Activated CD4-positive, alpha-beta T cell treated with anti-CD3 and anti-CD28 coated beads, Interleukin-2, amount 50 U/mL, for 1 hour (primary cell): Measurements from ENCODE around the gene FKBP1B.
"Not testable (repeated sequence)": the region's sequence is repeated elsewhere in the genome, so short reads cannot be mapped to it uniquely, and the experiment has no call there.

Experiments used
- DNase-seq: peaks from one replicate; pipeline ENCODE4 v3.0.0-alpha.2; 2020

The FKBP1B gene

DNA sequence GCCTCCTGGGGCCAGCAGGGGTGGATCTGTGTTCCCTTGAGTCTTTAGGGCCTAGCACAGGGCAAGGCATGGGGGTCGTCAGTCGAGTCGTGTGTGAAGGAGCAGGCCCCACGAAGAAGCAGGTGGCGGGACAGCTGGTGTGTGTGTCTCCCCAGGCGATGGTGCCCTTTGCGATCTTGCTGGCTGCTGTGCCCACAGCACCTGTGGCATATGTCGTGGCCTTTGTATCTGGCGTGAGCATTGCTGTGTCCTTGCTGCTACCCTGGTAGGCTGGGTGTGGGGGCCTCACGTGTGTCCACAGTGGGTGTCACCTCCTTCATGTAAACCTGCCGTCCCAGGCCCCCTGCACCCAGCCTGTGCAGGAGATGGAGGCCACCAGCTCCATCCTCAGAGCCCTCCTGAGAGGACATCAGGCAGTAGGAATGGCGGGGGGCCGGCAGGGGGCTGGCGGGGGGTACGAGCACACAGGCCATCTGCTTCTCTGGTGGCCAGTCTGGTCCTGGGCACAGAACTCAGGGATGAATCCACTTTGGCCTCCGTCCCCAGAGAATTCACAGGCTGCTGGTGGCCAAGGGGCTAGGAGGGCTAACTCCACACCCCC is 26.5 kb upstream of the FKBP1B start:
- no peak for DNase-seq

DNA sequence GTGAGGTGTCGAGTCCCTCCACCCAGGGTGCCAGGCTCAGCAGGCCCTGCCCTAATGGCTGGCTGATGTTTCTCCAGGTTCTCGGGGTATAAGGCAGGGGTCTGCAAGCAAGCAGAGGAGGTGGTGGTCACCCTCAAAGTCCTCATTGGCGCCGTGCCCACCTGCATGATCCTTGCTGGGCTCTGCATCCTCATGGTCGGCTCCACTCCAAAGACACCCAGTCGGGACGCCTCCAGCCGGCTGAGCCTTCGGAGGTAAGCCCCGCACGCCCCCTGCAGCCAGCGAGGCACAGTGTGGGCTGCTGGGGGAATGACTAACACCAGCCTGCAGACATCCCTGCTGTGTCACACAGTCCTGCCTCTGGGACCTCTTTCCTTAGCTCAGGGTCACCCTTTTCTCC is 25.5 kb upstream of the FKBP1B start:
- no peak for DNase-seq

DNA sequence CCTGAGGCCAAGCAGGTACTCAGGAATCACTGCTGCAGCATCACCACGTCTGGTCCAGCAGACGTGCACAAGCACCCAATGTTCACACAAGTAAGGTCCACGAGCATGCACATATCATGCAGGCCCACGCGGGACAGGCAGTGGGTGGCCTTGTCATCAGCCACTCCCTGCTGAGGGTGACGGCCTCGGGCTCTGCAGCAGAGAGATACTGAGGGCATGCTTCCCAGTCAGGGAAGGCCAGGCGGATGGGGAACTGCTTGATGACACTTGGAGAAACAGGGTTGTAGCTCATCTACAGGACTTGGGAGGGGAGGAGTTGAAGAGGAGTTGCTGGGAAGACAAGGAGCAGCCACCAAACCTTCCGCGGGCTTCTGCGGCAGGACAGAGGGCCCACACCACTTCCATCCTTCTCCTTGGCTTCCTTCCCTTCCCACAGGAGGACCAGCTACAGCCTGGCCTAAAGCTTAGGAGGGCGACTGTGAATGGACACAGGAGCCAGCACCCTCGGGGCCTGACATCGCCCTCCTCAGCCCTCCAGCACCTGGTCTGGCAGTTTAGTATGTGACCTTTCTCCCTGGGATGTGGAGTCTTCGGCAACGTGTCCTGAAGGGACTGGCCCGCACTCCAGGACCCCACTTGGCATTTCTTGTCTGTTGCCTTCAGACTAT is 24.4 kb upstream of the FKBP1B start:
- DNase-seq, result no peak

DNA sequence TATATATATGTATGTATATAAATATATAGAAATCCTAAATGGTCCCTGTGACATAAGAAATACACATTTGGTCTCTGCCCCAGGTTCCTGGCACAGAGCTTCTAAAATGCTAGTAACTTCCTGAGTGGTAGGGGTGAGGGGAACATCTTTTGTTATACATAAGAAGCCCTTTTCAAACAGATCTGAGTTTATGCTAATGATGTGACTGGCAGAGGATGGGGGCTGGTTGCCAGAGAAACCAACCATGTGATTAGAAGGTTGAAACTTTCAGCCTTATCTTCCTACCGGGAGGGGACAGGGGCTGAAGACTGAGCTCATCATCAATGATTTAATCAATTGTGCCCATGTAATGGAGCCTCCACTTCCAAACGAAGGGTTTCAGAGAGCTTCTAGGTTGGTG is 23.3 kb upstream of the FKBP1B start:
- no peak for DNase-seq

DNA sequence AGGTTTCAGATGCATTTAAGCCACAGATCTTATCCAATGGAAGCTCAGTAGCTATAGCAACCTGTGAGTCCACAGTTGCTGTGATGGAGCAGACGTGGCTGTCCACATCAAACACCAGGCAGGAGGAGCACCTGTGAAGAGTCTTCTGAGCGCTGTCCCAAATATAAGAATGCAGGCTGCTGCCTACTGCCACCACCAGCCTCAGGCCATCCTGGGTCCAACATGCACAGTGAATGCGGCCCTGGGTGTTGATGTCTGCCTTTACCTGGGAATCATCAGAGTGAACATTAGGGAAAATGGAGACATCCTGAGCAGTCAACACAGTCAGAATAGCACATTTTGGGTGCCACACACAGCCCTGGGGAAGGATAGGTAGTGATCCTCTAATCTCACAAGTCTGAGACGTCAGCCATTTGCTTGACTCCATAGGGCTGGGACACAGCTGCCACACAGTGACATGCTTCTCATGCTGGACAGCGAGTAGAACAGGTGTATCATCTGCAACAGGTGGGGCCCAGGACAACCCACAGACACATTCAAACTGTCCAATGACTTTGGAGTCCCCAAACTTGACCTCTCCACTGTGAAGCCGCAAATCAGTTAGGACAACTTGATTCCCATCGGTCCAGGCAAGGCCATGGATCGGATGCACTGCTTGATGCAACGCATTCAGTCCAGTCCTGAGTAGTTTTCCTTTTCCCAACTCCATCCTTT is 10.6 kb upstream of the FKBP1B start:
- DNase-seq, result no peak

DNA sequence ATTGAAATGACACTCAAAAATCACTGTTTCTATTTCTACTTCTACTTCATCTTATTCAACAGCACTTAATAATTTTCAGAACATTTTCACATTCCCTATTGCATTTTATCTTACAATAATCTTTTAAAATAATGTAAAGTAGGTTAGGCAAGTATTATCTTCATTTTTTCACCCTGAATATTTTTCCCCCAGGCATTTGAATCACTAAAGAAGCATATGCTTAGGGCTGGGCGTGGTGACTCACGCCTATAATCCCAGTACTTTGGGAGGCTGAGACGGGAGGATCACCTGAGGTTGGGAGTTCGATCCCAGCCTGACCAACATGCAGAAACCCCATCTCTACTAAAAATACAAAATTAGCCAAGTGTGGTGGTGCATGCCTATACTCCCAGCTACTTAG is 9.0 kb upstream of the FKBP1B start:
- no peak for DNase-seq

DNA sequence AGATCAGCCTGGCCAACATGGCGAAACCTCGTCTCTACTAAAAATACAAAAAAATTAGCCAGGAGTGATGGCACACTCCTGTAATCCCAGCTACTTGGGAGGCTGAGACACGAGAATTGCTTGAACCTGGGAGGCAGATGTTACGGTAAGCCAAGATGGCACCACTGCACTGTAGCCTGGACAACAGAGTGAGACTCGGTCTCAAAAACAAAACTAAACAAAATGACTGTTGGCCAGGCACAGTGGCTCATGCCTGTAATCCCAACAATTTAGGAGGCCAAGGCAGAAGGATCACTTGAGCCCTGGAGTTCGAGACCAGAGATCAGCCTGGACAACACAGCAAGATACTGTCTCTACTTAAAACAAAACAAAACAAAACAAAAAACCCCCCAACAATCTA is 6.4 kb upstream of the FKBP1B start:
- not testable (repeated sequence) for DNase-seq

DNA sequence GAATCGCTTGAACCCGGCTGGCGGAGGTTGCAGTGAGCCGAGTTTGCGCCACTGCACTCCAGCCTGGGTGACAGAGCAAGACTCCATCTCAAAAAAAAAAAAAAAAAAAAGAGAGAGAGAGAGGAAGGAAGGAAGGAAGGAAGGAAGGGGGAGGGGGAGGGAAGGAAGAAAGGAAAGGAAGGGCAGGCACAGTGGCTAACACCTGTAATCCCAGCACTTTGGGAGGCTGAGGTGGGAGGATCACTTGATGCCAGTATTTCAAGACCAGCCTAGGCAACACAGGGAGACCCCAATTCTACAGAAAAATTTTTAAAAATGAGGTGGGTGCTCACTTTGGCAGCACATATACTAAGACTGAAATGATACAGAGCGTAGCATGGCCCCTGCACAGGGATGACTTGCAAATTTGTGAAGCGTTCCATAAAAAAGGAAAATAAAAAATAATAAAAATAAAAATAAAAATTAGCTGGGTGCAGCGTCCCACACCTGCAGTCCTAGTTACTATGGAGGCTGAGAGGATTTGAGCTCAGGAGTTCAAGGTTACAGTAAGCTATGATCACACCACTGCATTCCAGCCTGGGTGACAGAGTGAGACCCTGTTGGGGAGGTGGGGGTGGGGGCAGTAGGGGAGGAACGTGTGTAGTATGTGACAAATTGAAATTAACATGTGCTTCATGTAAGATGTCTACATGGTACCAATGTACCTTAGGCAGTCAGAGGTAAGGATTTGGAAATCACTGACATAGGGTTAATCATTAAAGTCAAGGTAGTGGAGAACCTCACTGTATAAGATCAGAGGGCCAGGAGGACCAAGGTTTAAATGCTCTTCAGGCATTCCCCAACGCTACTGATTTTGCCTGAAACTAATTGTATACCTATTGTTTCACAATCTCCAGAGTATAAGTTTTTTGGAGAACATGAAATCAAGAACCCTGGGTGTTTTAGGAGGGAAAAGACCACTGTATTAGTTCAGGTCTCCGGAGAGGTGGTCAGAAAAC is 3.7 kb upstream of the FKBP1B start:
- DNase-seq, result no peak

DNA sequence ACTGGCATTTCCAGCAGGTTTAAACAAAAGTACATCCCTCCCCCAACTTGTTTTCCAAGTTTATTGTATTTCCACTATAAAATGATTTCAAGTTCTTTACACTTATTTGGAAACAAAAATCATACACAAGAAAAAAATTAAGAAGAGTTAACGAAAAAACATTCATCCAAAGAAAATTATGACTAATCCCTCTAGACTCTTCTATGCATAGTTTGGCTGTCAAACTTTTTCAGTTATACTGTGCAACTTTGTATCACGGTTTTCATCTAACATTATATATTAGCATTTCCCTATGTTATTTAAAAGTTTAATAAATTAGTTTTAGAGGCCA is 3.0 kb upstream of the FKBP1B start:
- DNase-seq, result no peak

DNA sequence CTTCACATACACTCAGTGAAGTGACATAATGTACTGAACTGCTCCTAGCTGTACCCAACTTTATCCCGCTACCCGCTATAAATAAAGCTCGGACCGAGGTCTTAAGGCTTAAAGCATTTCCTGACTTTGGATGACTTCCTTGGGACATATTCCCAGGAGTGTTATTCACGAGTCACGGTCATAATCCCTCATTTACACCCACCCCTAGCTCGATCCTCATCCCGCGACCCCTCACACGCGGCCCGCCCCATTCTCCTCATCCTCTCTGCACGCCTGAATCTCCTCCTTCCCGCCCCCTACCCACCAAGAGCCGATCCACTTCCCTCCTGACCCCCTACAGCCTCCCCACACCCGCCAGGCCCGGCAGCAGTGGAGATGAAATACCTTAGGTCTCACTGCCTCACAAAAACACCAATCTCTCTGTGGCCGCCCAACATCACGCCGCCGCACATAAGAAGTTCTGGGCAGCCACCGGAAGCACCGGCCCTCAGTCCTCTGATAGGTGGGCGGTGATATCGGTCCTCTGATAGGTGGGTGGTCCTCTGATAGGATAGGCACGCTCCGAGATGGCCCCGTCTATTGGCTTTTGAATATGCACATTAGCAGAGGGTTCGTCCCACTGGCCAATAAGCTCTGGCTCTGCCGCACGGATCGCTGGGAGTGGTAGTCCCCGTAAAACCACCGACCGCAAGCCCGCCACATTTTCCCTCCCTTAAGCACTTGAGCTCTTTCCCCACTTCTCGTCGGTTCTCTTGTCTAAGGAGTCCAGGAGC is 2.4 kb upstream of the FKBP1B start, which contains the start of gene WDCP:
Gene WDCP (minus strand): TSS at position 462 of the 773 bp plus-strand sequence. CDS start 7,897 bp downstream, outside the sequence.
- peak; percentile 88 for DNase-seq

DNA sequence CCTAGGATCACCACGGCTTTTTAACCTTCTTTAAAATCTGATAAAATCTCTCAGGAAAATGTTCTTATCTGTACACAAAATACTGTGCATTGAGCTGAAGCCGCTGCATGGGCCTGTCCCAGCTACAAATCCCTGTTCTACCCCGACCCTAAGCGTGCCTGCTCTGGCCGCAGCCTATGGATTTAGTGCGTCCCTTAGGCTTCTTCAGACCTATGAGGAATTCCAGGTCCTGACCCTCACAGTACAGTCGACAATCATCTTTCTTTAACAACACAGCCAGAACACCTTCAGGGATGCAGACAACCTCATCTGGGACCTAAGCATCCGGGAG is 1.9 kb upstream of the FKBP1B start:
- DNase-seq, result no peak

DNA sequence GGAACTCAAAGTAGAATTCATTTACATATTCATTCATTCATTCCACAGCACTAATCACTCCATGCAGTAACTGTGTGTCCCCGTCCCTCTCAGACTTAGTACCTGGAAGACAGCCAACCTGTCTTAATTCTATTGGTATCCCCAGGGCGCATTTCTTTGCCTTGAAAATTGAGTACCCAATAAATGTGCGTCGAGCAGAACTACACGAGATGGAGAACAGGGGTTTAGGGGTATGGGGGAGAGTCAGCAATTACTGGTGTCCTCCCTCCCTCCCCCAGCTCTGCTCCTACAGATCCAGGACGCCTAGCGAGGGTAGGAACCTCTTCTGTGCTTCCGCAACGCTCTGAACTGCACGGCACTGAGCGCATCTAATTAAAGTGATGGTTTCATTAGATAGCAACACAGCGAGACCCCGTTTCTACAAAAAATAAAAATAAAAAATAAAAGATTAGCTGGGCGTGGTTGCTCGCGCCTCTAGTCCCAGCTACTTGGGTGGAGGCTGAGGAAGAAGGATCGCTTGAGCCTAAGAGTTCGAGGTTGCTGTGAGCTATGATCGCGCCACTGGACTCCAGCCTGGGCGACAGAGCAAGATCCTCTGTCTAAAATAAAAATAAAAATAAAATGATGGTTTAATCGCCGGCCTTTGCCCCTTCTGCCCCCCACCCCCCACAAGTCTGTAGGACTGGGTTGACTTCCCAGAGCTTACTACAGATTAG is 614 bp upstream of the FKBP1B start:
- DNase-seq, result no peak

DNA sequence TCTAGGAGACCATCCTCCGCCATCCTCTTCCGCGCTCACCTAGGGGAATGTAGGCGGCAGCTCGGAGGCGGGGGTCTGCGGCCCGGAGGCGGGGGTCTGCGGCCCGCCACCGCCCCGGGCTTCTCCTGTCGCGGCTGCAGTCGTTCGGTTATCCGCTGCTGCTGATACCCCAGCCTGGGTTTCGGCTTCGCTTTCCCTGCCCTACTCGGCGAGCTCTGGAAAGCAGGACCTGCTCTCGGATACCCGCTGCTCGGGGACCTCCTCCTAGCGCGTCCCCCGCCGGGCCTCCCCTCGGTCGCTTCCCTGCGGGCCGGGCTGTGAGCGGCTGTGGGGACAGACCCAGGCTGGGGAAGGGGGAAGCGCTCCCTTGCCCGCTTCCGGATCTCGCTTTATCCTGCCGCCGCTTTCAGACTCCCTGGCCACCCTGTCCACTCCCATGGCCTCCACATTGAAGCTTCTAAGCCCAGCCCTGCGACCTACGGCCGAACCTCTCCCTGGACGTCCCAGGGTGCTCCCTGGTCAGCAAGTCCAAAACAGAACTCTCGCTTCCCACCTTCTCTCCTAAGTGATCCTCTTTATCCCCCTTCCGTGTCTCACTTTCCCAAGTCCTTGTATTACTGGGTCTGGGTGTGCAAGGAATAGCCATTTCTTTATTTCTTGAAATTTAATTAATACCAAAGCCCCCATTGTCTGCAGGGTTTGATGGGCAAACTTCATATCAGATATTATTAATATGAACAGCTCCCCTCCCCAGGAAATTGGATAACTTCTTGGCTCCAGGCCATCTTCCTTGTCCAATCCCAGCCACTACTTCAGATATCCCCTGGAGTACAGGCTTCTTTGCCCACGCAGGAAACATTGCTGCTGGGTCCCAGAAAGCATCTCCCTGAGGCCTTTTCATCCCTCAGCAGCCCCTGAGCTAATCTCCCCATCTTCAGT is 769 bp downstream of the FKBP1B start:
- no peak for DNase-seq

DNA sequence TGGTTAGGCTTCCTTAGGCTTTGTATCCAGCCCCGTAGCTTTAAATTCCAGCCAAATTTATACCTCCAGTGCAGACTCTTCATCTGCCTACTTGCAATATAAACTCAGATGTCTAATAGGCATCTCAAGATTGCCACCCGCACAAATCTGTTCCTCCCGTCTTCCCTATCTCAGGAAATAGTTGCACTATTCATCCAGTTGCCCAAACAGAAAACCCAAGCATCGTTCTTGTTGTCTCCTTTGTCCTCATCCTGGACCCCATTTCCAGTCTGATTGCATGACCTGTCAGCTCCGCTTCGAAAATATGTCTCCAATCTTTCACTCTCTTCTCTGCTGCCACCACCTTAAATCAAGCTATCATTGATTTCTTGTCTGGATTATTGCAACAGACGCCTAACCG is 2.3 kb downstream of the FKBP1B start:
- no peak for DNase-seq

DNA sequence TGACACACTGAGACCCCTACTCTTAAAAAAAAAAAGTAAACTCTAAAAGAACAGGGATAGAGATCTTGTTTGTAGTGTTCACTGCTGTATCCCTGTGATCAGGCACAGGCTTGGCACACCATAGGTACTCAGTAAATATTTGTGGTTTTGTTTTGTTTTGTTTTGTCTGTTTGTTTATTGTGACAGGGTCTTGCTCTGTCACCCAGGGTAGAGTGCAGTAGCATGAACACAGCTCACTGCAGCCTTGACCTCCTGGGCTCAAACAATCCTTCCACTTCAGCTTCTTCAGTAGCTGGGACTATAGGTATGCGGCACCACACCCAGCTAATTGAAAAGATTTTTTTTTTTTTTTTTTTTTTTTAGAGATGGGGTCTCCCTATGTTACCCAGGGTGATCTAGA is 3.4 kb downstream of the FKBP1B start:
- DNase-seq, result no peak

DNA sequence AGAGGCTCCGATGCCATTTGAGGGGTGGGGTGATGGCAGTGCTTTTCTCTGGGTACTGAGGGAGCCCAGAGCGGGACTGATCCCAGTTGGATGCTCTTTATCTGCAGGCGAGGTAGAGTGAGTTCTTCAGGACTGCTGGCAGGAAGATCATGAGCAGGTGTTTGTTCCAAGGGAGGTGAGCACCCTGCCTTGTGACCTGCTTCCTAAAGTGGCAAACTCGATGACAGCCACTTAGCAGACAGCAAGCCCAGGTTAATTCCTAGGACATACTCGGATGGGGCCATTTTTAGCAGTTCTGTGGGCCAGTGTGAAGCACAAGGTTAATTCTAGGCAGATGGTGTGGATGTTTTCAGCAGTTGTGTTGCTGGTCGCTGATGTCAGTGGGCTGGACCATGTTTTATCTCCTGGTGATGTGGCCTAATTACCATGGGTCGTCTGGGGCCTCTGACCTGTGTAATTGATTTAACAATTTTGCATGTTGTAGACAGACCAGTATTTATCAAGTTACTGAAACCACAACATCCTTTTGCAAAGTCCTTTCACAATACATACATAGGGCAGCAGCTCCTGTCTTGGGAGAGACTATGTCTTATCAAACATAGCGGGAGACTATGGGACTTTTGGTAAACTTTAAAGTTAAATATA is 4.9 kb downstream of the FKBP1B start:
- DNase-seq, result no peak

DNA sequence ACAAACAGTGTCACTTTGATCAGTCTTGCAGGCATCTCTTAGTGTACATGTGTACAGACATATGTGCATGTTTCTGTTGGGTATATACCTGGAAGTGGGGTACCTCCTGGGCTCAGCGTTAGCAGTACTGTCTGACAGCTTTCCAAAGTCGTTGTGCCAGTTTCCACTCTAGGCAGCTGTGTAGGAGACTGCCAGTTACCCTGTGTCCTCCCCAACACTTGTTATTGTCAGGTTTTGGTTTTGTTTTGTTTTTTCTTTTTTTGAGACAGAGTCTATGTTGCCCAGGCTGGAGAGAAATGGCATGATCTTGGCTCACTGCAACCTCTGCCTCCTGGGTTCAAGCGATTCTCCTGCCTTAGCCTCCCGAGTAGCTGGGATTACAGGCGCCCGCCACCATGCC is 6.2 kb downstream of the FKBP1B start:
- DNase-seq, result no peak

DNA sequence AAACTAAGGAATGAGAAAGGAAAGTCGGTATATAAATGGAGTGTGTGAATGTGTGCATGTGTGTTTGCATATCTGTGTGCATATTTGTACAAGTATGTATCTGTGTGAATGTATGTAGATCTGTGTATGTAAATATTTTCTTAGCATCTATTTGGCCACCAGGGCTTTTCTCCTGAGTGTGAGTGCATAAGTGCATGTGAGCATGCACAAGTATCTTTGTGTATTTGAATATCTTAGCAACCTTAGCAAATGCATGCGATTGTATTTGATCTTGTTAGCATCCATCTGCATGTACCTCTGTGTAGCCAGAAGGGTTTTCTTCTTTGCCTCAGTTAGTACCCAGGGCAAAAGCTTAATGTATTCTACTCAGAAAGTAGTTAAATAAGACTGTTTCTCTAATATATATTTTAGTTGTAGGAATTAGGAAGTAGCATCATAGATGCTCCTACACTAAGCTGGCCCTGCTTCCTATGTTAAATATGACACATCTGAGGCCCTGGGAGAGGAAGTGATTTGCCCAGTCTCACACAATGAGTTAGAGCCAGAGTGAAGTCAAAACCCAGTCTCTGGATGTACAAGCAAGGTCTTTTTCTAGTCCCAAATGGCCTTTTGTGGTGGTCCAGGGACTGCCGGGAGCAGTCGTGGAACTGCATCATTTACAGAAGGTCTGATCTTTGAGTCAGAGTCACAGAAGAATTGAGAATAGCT is 9.2 kb downstream of the FKBP1B start:
- no peak for DNase-seq

DNA sequence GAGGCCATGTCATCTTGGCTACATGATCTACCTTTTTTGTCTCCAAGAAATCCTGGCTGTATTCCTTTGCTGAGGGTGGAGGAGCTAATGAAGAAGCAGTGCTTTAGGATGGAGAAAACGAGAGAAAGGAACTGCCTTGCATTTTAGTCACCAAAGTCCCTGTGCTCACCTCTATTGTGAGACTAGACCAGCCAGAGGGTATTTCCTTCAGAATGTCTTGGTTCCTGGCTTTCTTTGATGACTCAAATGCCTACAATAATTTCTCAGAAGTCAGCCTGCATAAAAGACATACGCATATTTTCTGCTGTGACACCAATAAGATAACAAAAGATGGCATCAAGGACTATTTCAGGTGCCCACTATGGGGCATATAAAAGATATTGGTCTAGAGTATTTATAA is 15.8 kb downstream of the FKBP1B start:
- DNase-seq, result no peak

DNA sequence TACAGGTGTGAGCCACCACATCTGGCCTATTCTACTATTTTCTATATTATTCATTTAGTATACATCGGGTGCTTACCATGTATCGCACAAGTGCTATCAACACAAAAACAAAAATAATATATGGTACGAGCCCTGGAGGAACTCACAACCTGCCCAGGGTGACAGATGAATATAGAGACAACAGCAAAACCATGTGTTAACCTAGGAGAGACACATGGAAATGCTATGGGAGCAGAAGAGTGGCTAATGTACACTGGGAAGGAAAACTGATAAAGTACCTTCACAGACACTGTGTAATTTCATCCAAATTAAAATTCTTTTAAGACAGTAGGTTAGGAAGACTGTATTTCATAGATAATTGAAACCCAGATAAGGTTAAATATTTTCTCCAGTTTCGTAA is 22.7 kb downstream of the FKBP1B start:
- DNase-seq, result no peak
